Suprapubic skin (tissue), 4 donors: Measurements from ENCODE around the gene MED26. TPM values are rescaled to one million over a fixed set of nuclear protein-coding genes. Genes with fewer than 3 reads are reported as not detected.
A peak's percentile ranks its signal among the peaks of the same experiment; 100 is the strongest.

Experiments
- DNase-seq, 2 donors: peaks; one replicate each; pipeline ENCODE4 v3.0.0-alpha.2; 2019; ENCODE audit warnings: low spot score in 2 of 2
- H3K27ac ChIP-seq: fragments of 200-600 bp; sonication (generic); one replicate; pipeline ENCODE4 v1.5.1; 2019
- H3K27me3 ChIP-seq: fragments of 200-600 bp; sonication (generic); one replicate; pipeline ENCODE4 v1.5.1; 2019
- H3K36me3 ChIP-seq: fragments of 200-600 bp; sonication (generic); one replicate; pipeline ENCODE4 v1.5.1; 2019
- H3K4me1 ChIP-seq: fragments of 200-600 bp; sonication (generic); one replicate; pipeline ENCODE4 v1.5.1; 2019
- H3K4me3 ChIP-seq: fragments of 200-600 bp; sonication (generic); one replicate; pipeline ENCODE4 v1.5.1; 2019; ENCODE audit warnings: mild to moderate bottlenecking
- H3K9me3 ChIP-seq: fragments of 200-600 bp; sonication (generic); one replicate; pipeline ENCODE4 v1.5.1; 2019
- EP300 ChIP-seq: sonication (generic); formaldehyde crosslinking; IDR thresholded peaks from one replicate; pipeline ENCODE4 v1.6.1; 2017; ENCODE audit warnings: antibody characterized with exemption
- POLR2A ChIP-seq, 2 donors: fragments of 450-650 bp; IDR thresholded peaks; one replicate each; pipeline ENCODE4 v1.6.1; 2017; ENCODE audit warnings: antibody characterized with exemption in 2 of 2, mild to moderate bottlenecking in 2 of 2, moderate library complexity in 2 of 2
- POLR2AphosphoS5 ChIP-seq, 3 donors: sonication (generic); formaldehyde crosslinking; IDR thresholded peaks; one replicate each; pipeline ENCODE4 v1.6.1; 2017; ENCODE audit warnings: antibody characterized with exemption in 3 of 3
- WGBS: methylation state at CpG from one replicate; pipeline ENCODE4 v1.1.5; 2018; 5-methylcytosine and 5-hydroxymethylcytosine counted together
- total RNA-seq, 4 donors: library from RNA; depleted of rRNA; stranded (reverse); fragments of >200 nt; gene quantifications; one replicate each; pipeline ENCODE4 v1.1.0, GENCODE V29; 2016
- TF ChIP-seq, protein P1 (sequence below), 2 donors: fragments of 200-600 bp in 1 of 2; fragments of 450-650 bp in 1 of 2; sonication (generic) in 1 of 2; IDR thresholded peaks; one replicate each; pipeline ENCODE4 v1.5.1; 2016 to 2019; ENCODE audit warnings: antibody characterized with exemption in 2 of 2, mild to moderate bottlenecking in 1 of 2, moderate library complexity in 1 of 2

MED26 gene
- total RNA-seq, 4 donors from 2014 or later = 13.1 to 15.4 (median 14.6) TPM

DNA sequence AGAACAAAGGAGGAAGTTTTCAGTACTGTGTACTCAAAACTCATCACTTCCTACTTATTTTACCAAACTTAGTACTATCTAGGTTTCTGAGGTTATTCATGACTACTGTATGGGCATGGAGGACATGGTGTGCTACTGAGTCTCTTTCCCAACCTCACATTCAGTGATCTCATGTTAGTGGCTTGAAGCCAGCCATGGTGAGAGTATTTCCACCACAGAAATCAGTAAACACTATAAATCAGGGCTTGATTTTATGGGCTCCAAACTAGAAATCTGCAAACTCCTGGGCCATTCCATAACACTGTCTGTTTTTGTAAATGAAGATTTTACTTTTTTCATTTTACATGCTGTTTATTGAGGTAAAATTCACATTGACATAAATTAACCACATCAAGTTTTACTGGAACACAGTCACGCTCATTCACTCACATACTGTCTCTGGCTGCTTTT, 19.7 kb downstream of the MED26 start:
- Histone ChIP-seq H3K27me3 (no peaks in the 10 kb centered on the region), H3K4me3 (no peak overlapping the region), H3K4me1 (peaks cover 47% of the 10 kb centered on the region), H3K36me3 (peaks cover 2% of the 10 kb centered on the region), H3K9me3 (no peaks in the 10 kb centered on the region), H3K27ac (peak overlapping the region; percentile 79)
- TF ChIP-seq POLR2A (IDR thresholded peaks at IDR 0.05) (no peak), POLR2AphosphoS5 (IDR thresholded peaks at IDR 0.05) (peak in 2 of 3 donors; percentile 78 to 85), EP300 (no peak)
- TF ChIP-seq, protein P1, sequence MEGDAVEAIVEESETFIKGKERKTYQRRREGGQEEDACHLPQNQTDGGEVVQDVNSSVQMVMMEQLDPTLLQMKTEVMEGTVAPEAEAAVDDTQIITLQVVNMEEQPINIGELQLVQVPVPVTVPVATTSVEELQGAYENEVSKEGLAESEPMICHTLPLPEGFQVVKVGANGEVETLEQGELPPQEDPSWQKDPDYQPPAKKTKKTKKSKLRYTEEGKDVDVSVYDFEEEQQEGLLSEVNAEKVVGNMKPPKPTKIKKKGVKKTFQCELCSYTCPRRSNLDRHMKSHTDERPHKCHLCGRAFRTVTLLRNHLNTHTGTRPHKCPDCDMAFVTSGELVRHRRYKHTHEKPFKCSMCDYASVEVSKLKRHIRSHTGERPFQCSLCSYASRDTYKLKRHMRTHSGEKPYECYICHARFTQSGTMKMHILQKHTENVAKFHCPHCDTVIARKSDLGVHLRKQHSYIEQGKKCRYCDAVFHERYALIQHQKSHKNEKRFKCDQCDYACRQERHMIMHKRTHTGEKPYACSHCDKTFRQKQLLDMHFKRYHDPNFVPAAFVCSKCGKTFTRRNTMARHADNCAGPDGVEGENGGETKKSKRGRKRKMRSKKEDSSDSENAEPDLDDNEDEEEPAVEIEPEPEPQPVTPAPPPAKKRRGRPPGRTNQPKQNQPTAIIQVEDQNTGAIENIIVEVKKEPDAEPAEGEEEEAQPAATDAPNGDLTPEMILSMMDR (IDR thresholded peaks at IDR 0.05) = no peak
- 70% methylated on average over 1 of the region's 1 CpG for WGBS
- no peak for DNase-seq

DNA sequence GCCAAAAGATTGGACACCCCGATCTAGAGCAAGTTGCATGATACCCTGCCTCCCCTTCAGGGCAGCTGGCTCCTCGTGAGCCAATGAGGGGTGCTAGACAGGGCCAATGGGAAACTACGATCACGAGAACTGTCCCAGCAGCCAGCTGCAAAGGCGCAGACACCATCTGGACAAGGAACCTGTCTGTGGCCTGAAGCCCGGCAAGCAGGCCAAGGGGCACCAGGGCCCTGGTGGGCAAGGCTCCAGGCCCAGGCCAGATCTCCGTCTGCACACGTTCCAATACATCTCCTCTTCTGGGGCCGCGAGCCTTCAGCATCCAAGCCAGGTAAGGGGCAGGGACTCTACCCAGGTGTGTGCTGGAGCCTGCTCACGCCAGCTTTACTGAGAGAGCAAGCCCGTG, 20.2 kb downstream of the MED26 start:
- no peak for DNase-seq
- H3K36me3 ChIP-seq = peaks cover 2% of the 10 kb centered on the region
- WGBS = 83% methylated on average over 12 of the region's 12 CpGs
- TF ChIP-seq EP300 (no peak), POLR2AphosphoS5 (IDR thresholded peaks at IDR 0.05) (no peak), POLR2A (IDR thresholded peaks at IDR 0.05) (no peak)
- TF ChIP-seq, protein P1 (IDR thresholded peaks at IDR 0.05) = no peak
- no peak overlapping the region for H3K4me3 ChIP-seq
- H3K9me3 ChIP-seq = no peaks in the 10 kb centered on the region
- H3K27me3 ChIP-seq = no peaks in the 10 kb centered on the region
- peak overlapping the region; percentile 79 for H3K27ac ChIP-seq
- H3K4me1 ChIP-seq = peaks cover 46% of the 10 kb centered on the region

DNA sequence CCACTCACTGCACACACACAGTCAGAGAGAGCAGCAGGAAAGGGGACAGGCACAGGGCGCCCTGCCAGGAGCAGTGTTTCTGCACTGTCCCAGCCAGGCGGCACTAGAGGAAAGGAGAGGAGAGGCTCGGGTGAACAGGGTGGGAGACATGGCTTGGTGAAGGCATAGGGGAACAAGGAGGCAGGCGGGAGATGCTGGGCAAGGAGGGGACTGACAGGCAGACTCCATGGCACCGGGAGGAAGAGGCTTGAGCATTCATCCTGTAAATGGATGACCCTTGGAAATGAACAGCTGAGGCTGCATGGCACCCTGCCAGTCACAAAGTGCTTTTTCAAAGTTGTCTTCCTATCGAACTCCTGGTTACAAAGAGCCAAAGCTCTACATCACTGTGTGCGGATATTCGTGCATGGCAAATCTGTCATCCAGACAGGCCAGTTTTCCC, 22.4 kb downstream of the MED26 start:
- WGBS = 77% methylated on average over 8 of the region's 8 CpGs
- H3K27ac ChIP-seq = no peak overlapping the region
- no peaks in the 10 kb centered on the region for H3K9me3 ChIP-seq
- H3K27me3 ChIP-seq = no peaks in the 10 kb centered on the region
- peaks cover 2% of the 10 kb centered on the region for H3K36me3 ChIP-seq
- no peak for DNase-seq
- TF ChIP-seq EP300 (no peak), POLR2A (IDR thresholded peaks at IDR 0.05) (no peak), POLR2AphosphoS5 (IDR thresholded peaks at IDR 0.05) (no peak)
- TF ChIP-seq, protein P1 (IDR thresholded peaks at IDR 0.05) = no peak
- no peak overlapping the region for H3K4me3 ChIP-seq
- peaks cover 32% of the 10 kb centered on the region for H3K4me1 ChIP-seq

DNA sequence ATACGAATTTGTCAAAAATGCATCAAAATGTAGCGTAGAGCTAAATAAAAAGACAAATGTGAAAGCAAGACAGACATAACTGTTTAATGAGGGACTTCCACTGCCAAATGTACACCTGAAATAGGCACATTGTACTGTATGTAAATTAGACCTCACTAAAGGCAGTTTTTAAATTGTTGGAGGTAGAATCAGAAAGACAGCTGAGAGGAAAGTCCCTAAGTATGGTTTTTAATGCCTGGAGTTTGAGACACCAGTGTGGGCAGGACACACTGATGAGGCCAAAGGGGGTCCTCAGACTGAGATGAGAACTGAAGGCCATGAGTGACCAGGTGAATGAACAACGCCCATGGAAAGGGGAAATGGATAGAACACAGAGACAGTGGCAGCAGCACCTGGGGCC, 22.9 kb downstream of the MED26 start:
- DNase-seq = no peak
- no peak overlapping the region for H3K27ac ChIP-seq
- H3K27me3 ChIP-seq = no peaks in the 10 kb centered on the region
- WGBS = 89% methylated on average over 3 of the region's 3 CpGs
- TF ChIP-seq POLR2A (IDR thresholded peaks at IDR 0.05) (no peak), EP300 (no peak), POLR2AphosphoS5 (IDR thresholded peaks at IDR 0.05) (no peak)
- TF ChIP-seq, protein P1 (IDR thresholded peaks at IDR 0.05) = no peak
- H3K4me1 ChIP-seq = peaks cover 27% of the 10 kb centered on the region
- no peak overlapping the region for H3K4me3 ChIP-seq
- H3K9me3 ChIP-seq = no peaks in the 10 kb centered on the region
- peaks cover 2% of the 10 kb centered on the region for H3K36me3 ChIP-seq

DNA sequence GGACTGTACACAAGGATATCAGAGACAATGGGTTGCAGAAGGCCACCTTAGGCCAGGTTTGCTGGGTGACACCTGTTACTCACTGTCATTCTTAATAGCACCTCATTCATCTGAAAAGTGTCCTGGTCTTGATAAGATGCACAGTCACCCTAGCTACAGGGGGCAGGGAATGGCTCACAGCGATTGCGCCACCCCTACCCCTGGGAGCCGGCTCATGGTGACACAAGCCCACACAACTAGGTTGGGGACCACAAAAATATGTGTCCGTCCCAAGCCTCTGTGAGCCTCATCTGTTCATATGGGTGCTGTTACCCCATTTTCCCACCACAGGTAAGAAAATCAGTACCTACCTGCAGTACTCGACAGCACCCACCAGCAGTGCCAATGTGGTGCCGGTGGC, 23.4 kb downstream of the MED26 start:
- DNase-seq = no peak
- WGBS = 90% methylated on average over 6 of the region's 6 CpGs
- H3K9me3 ChIP-seq = no peaks in the 10 kb centered on the region
- TF ChIP-seq EP300 (no peak), POLR2AphosphoS5 (IDR thresholded peaks at IDR 0.05) (no peak), POLR2A (IDR thresholded peaks at IDR 0.05) (no peak)
- TF ChIP-seq, protein P1 (IDR thresholded peaks at IDR 0.05) = no peak
- H3K27me3 ChIP-seq = no peaks in the 10 kb centered on the region
- no peak overlapping the region for H3K4me3 ChIP-seq
- peaks cover 2% of the 10 kb centered on the region for H3K36me3 ChIP-seq
- peaks cover 26% of the 10 kb centered on the region for H3K4me1 ChIP-seq
- no peak overlapping the region for H3K27ac ChIP-seq
